Right lobe of liver (tissue), 6 donors: Measurements from ENCODE around the gene CD101. TPM values are rescaled to one million over a fixed set of nuclear protein-coding genes. Genes with fewer than 3 reads are reported as not detected.

Experiments
- ATAC-seq, 4 donors: fragments of 200-7000 bp; cut with Tn5 transposase; one replicate each; pipeline ENCODE4 v1.9.1; 2020; ENCODE audit warnings: mild to moderate bottlenecking in 4 of 4, moderate library complexity in 4 of 4
- DNase-seq, 3 donors: peaks; one replicate each; pipeline ENCODE4 v3.0.0-alpha.2; 2020
- H3K27ac ChIP-seq, 3 donors: fragments of 200-600 bp; one replicate each; pipeline ENCODE4 v1.8.0; 2022
- H3K27me3 ChIP-seq, 2 donors: fragments of 200-600 bp; one replicate each; pipeline ENCODE4 v1.8.0; 2022
- H3K36me3 ChIP-seq, 4 donors: fragments of 200-600 bp; sonication (generic) in 1 of 4; one replicate each; pipeline versions ENCODE4 v1.5.1 to v1.8.0; 2017 to 2022; ENCODE audit warnings: control low read depth in 1 of 4
- H3K4me1 ChIP-seq, 4 donors: fragments of 200-600 bp; sonication (generic) in 1 of 4; one replicate each; pipeline versions ENCODE4 v1.5.1 to v1.8.0; 2017 to 2022; ENCODE audit warnings: control low read depth in 1 of 4
- H3K4me3 ChIP-seq, 3 donors: fragments of 200-600 bp; one replicate each; pipeline ENCODE4 v1.8.0; 2022
- H3K9me3 ChIP-seq, 4 donors: fragments of 200-600 bp; sonication (generic) in 1 of 4; one replicate each; pipeline versions ENCODE4 v1.5.1 to v1.8.0; 2017 to 2022; ENCODE audit warnings: control low read depth in 1 of 4
- POLR2A ChIP-seq: fragments of 450-650 bp; IDR thresholded peaks from one replicate; pipeline ENCODE4 v1.6.1; 2017; ENCODE audit warnings: antibody characterized with exemption, mild to moderate bottlenecking
- WGBS: methylation state at CpG from one replicate; pipeline ENCODE4 v1.1.6; 2018; ENCODE audit warnings: low coverage, low lambda C conversion rate; ENCODE audit not compliant: insufficient coverage; ENCODE audit errors: missing lambda C conversion rate; 5-methylcytosine and 5-hydroxymethylcytosine counted together
- intact Hi-C, 2 donors: fragments of 100-400 bp; cut with DNase I; formaldehyde crosslinking; loops; one replicate each; pipeline versions ENCODE4 v1.11.2 to v1.14.1; 2022
- total RNA-seq, 6 experiments: library from RNA; depleted of rRNA in 2 of 6; stranded (reverse); fragments of >200 nt in 2 of 6; fragmentation: NEBNext Ultra II Directional in 3 of 6; extraction: Animal tissue kit (Norgen Biotek cat#: 25700) in 3 of 6; gene quantifications; one replicate each; pipeline versions ENCODE4 v1.1.0 to v1.2.4, GENCODE V29; 2016 to 2023
- TF ChIP-seq, protein P1 (sequence below), 4 donors: fragments of 200-600 bp in 3 of 4; fragments of 450-650 bp in 1 of 4; IDR thresholded peaks; one replicate each; pipeline versions ENCODE4 v1.5.1 to v1.8.0; 2016 to 2022; ENCODE audit warnings: antibody characterized with exemption in 4 of 4, mild to moderate bottlenecking in 2 of 4
- donor health status: DM: no; HTN: yes; CAD: no.
- donor health status: DM: no; HTN: no; CAD: no.
- donor health status: DM: no; HTN: no; CAD: no.
- donor health status: DM: no; HTN: yes; CAD: no.
- donor health status: DM: no; HTN: yes; CAD: no.

CD101 gene
- total RNA-seq, 6 experiments from 2014 or later: 0.12 to 1.9 (median 0.49) TPM

DNA sequence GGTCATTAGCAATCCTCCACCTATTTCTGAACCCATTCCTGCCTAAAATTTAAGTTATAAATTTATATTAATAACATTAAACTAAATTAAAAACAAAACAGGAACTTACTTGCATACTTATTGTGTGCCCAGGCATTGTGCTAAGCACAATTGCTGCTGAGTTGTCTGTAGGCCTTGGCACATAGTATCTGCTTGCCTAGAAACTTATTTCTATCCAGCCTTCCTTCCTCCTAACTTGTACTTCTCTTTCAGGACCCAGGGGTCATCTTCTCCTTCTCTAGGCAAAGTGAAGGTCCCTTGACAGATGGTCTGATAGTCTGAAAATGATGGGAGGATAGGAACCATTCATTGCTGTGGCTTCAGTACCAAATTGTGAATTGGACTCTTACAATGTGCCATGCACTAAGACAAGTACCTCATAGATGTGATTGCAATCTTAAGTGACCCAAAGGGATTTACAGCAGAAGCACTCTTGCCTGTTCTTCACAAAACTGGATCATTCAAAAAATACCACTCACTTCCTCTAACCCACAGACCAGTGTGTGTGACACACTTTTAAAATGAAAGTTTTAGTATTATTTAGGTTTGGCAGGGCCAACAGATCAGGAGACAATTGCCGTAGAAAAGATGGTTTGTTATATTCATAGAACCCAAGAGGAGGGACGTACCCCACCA, 10.3 kb upstream of the CD101 start:
- intact Hi-C loops: no loop called here
- 54% methylated on average over 2 of the region's 2 CpGs for WGBS
- no peak for TF ChIP-seq POLR2A
- TF ChIP-seq, protein P1, sequence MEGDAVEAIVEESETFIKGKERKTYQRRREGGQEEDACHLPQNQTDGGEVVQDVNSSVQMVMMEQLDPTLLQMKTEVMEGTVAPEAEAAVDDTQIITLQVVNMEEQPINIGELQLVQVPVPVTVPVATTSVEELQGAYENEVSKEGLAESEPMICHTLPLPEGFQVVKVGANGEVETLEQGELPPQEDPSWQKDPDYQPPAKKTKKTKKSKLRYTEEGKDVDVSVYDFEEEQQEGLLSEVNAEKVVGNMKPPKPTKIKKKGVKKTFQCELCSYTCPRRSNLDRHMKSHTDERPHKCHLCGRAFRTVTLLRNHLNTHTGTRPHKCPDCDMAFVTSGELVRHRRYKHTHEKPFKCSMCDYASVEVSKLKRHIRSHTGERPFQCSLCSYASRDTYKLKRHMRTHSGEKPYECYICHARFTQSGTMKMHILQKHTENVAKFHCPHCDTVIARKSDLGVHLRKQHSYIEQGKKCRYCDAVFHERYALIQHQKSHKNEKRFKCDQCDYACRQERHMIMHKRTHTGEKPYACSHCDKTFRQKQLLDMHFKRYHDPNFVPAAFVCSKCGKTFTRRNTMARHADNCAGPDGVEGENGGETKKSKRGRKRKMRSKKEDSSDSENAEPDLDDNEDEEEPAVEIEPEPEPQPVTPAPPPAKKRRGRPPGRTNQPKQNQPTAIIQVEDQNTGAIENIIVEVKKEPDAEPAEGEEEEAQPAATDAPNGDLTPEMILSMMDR (IDR thresholded peaks at IDR 0.05): no peak
- no peak for DNase-seq
- H3K27ac ChIP-seq: no peak overlapping the region
- H3K4me1 ChIP-seq: no peaks in the 10 kb centered on the region
- ATAC-seq: peak; percentile 21 to 57 (median 44)
- no peak overlapping the region for H3K4me3 ChIP-seq
- no peaks in the 10 kb centered on the region for H3K36me3 ChIP-seq
- H3K9me3 ChIP-seq: no peaks in the 10 kb centered on the region
- H3K27me3 ChIP-seq: no peaks in the 10 kb centered on the region

- H3K27ac ChIP-seq: no peak overlapping the region
- no peaks in the 10 kb centered on the region for H3K4me1 ChIP-seq
- 100% methylated on average over 1 of the region's 1 CpG for WGBS
- TF ChIP-seq POLR2A: no peak
- TF ChIP-seq, protein P1 (IDR thresholded peaks at IDR 0.05): no peak
- H3K36me3 ChIP-seq: no peaks in the 10 kb centered on the region
- intact Hi-C loops: no loop called here
- ATAC-seq (no peak), DNase-seq (no peak)
- no peaks in the 10 kb centered on the region for H3K27me3 ChIP-seq
- no peak overlapping the region for H3K4me3 ChIP-seq
- no peaks in the 10 kb centered on the region for H3K9me3 ChIP-seq
Observed at GRCh38 chr1:116991918-116992317, 9.6 kb upstream of the CD101 start.

DNA sequence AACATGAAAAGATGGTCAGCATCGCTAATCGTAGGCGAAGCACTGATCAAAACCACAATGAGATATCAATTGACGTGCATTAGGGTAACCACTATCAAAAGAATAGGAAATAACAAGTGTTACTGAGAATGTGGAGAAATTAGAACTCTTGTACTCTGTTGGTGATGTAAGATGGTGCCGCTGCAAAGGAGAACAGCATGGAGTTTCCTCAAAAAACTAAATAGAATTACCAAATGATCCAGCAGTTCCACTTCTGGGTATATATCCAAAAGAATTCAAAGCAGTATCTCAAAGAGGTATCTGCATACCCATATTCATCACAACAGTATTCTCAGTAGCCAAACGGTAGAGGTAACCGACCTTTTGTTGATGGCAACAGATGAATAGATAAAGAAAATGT, 8.3 kb upstream of the CD101 start:
- DNase-seq (no peak), ATAC-seq (no peak)
- Histone ChIP-seq H3K9me3 (no peaks in the 10 kb centered on the region), H3K36me3 (no peaks in the 10 kb centered on the region), H3K4me1 (no peaks in the 10 kb centered on the region), H3K27me3 (no peaks in the 10 kb centered on the region), H3K27ac (no peak overlapping the region), H3K4me3 (no peak overlapping the region)
- intact Hi-C loops: no loop called here
- 80% methylated on average over 7 of the region's 7 CpGs for WGBS
- TF ChIP-seq, protein P1 (IDR thresholded peaks at IDR 0.05): no peak
- TF ChIP-seq POLR2A: no peak

DNA sequence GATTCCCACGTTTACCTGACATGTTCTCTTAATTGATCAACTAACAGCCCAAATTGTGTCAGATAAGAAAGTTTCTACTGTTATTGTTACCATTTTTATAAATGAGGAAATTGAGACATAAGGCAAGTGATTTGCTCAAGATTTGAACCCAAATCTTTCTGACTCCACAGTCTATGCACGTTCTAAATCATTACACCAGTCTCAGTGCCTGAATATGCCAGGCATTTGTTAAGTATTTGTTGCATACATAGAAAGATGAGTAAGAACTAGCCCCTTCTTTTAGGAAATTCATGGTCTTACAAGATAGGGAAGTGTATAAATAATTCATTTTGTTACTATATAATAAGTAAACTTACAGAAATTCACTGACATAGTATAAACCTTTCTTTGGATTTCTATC, 7.1 kb upstream of the CD101 start:
- Histone ChIP-seq H3K9me3 (no peaks in the 10 kb centered on the region), H3K27ac (no peak overlapping the region), H3K36me3 (no peaks in the 10 kb centered on the region), H3K27me3 (no peaks in the 10 kb centered on the region), H3K4me1 (no peaks in the 10 kb centered on the region), H3K4me3 (no peak overlapping the region)
- WGBS: 66% methylated on average over 2 of the region's 2 CpGs
- TF ChIP-seq, protein P1 (IDR thresholded peaks at IDR 0.05): no peak
- TF ChIP-seq POLR2A: no peak
- no peak for ATAC-seq
- no peak for DNase-seq
- intact Hi-C loops: no loop called here
